ENCODE measurements around the gene MEI4.
"Not testable (repeated sequence)": the region's sequence is repeated elsewhere in the genome, so short reads cannot be mapped to it uniquely, and the experiment has no call there.

The MEI4 gene

GRCh38 chr6:77669913-77670312 is 17.1 kb downstream of the MEI4 start:
- Histone ChIP-seq H3K4me3 (no peak overlapping the region), H3K27ac (no peak overlapping the region)

GRCh38 chr6:77674211-77674610 is 21.4 kb downstream of the MEI4 start:
- H3K27ac ChIP-seq, result no peak overlapping the region
- H3K4me3 ChIP-seq, result no peak overlapping the region

- no peak overlapping the region for H3K27ac ChIP-seq
- no peak overlapping the region for H3K4me3 ChIP-seq
Measured at GRCh38 chr6:77678048-77678447, 25.2 kb downstream of the MEI4 start.

- H3K4me3 ChIP-seq, result no peak overlapping the region
- no peak overlapping the region for H3K27ac ChIP-seq
Measured at GRCh38 chr6:77683515-77683914, 30.7 kb downstream of the MEI4 start.

- H3K27ac ChIP-seq, result no peak overlapping the region
- no peak overlapping the region for H3K4me3 ChIP-seq
Measured at GRCh38 chr6:77686931-77687330, 34.1 kb downstream of the MEI4 start.

GRCh38 chr6:77688649-77689048 is 35.8 kb downstream of the MEI4 start:
- Histone ChIP-seq H3K27ac (no peak overlapping the region), H3K4me3 (no peak overlapping the region)

- not testable (repeated sequence) for H3K4me3 ChIP-seq, H3K27ac ChIP-seq
Measured at GRCh38 chr6:77700095-77700494, 47.3 kb downstream of the MEI4 start.

GRCh38 chr6:77707603-77708002 is 54.8 kb downstream of the MEI4 start:
- H3K4me3 ChIP-seq, result no peak overlapping the region

GRCh38 chr6:77715588-77715987 is 62.7 kb downstream of the MEI4 start:
- Histone ChIP-seq H3K27ac (no peak overlapping the region), H3K4me3 (no peak overlapping the region)

More at GRCh38 chr6:77707603-77708002, 54.8 kb downstream of the MEI4 start:
- no peak overlapping the region for H3K27ac ChIP-seq

- no peak overlapping the region for H3K27ac ChIP-seq
- H3K4me3 ChIP-seq, result no peak overlapping the region
Measured at GRCh38 chr6:77716311-77716710, 63.5 kb downstream of the MEI4 start.

GRCh38 chr6:77736010-77736409 is 83.2 kb downstream of the MEI4 start:
- H3K27ac ChIP-seq, H3K4me3 ChIP-seq: not testable (repeated sequence)

- no peak overlapping the region for H3K4me3 ChIP-seq
Measured at GRCh38 chr6:77740380-77740779, 87.5 kb downstream of the MEI4 start.

GRCh38 chr6:77752156-77752555 is 99.3 kb downstream of the MEI4 start:
- H3K4me3 ChIP-seq, result not testable (repeated sequence)

More at GRCh38 chr6:77740380-77740779, 87.5 kb downstream of the MEI4 start:
- no peak overlapping the region for H3K27ac ChIP-seq

GRCh38 chr6:77762386-77762785 is 109.5 kb downstream of the MEI4 start:
- no peak overlapping the region for H3K27ac ChIP-seq

More at GRCh38 chr6:77752156-77752555, 99.3 kb downstream of the MEI4 start:
- not testable (repeated sequence) for H3K27ac ChIP-seq

GRCh38 chr6:77763124-77763523 is 110.3 kb downstream of the MEI4 start:
- no peak overlapping the region for H3K4me3 ChIP-seq
- no peak overlapping the region for H3K27ac ChIP-seq

More at GRCh38 chr6:77762386-77762785, 109.5 kb downstream of the MEI4 start:
- no peak overlapping the region for H3K4me3 ChIP-seq

GRCh38 chr6:77764364-77764763 is 111.5 kb downstream of the MEI4 start:
- H3K4me3 ChIP-seq, result no peak overlapping the region

GRCh38 chr6:77773157-77773822 is 120.5 kb downstream of the MEI4 start:
- H3K4me3 ChIP-seq, result no peak overlapping the region
- H3K27ac ChIP-seq, result no peak overlapping the region

More at GRCh38 chr6:77764364-77764763, 111.5 kb downstream of the MEI4 start:
- H3K27ac ChIP-seq, result no peak overlapping the region

GRCh38 chr6:77774457-77774856 is 121.6 kb downstream of the MEI4 start:
- no peak overlapping the region for H3K4me3 ChIP-seq
- no peak overlapping the region for H3K27ac ChIP-seq

GRCh38 chr6:77776441-77776840 is 123.6 kb downstream of the MEI4 start:
- Histone ChIP-seq H3K27ac (no peak overlapping the region), H3K4me3 (no peak overlapping the region)

- no peak overlapping the region for H3K4me3 ChIP-seq
- H3K27ac ChIP-seq, result no peak overlapping the region
Measured at GRCh38 chr6:77778527-77778926, 125.7 kb downstream of the MEI4 start.

GRCh38 chr6:77786935-77787629 is 134.2 kb downstream of the MEI4 start:
- Histone ChIP-seq H3K27ac (no peak overlapping the region), H3K4me3 (no peak overlapping the region)

Data from skin epidermis (tissue), 12 donors.